DND-41 (cell line): ENCODE data around the gene ATF7IP.
"Not testable (repeated sequence)": the region's sequence is repeated elsewhere in the genome, so short reads cannot be mapped to it uniquely, and the experiment has no call there.

Source experiments
- ATAC-seq: fragments of 200-7000 bp; cut with Tn5 transposase; 3 replicates; pipeline ENCODE4 v1.9.1; 2021; ENCODE audit warnings: low read depth; ENCODE audit not compliant: insufficient read depth
- DNase-seq: peaks from one replicate; pipeline ENCODE4 v3.0.0-alpha.2; 2020
- H2AFZ ChIP-seq: 2 replicates; pipeline ENCODE4 v1.6.0; 2012; ENCODE audit warnings: low read depth, low read length
- H3K27ac ChIP-seq: 2 replicates; pipeline ENCODE4 v1.5.1; 2012; ENCODE audit warnings: low read length, inconsistent platforms
- H3K27me3 ChIP-seq: fragments of 200-600 bp; sonication (generic); 2 replicates; pipeline ENCODE4 v1.6.0; 2012; ENCODE audit warnings: low read length, mild to moderate bottlenecking, inconsistent platforms; ENCODE audit not compliant: insufficient read depth, poor library complexity
- H3K36me3 ChIP-seq: 2 replicates; pipeline ENCODE4 v1.5.1; 2012; ENCODE audit warnings: low read length, inconsistent platforms; ENCODE audit not compliant: insufficient read depth
- H3K4me1 ChIP-seq: 2 replicates; pipeline ENCODE4 v1.5.1; 2012; ENCODE audit warnings: mild to moderate bottlenecking, low read length; ENCODE audit not compliant: insufficient read depth
- H3K4me2 ChIP-seq: 2 replicates; pipeline ENCODE4 v1.6.0; 2012; ENCODE audit warnings: mild to moderate bottlenecking, moderate library complexity, low read length, inconsistent platforms; ENCODE audit not compliant: insufficient read depth
- H3K4me3 ChIP-seq, 2 experiments: fragments of 200-600 bp in 1 of 2; shearing (Covaris generic) in 1 of 2; 2 replicates each; pipeline ENCODE4 v1.5.1; 2012 to 2016; ENCODE audit warnings: inconsistent platforms in 2 of 2, low read length in 2 of 2, mild to moderate bottlenecking in 2 of 2, low read depth in 1 of 2, moderate library complexity in 1 of 2
- H3K79me2 ChIP-seq: 2 replicates; pipeline ENCODE4 v1.6.0; 2012; ENCODE audit warnings: low read length, inconsistent platforms; ENCODE audit not compliant: insufficient read depth
- H3K9ac ChIP-seq: 2 replicates; pipeline ENCODE4 v1.6.0; 2012; ENCODE audit warnings: low read depth, mild to moderate bottlenecking, inconsistent platforms, low read length, moderate library complexity
- H3K9me3 ChIP-seq: 2 replicates; pipeline ENCODE4 v1.5.1; 2012; ENCODE audit warnings: low read length, moderate library complexity, mild to moderate bottlenecking, inconsistent platforms; ENCODE audit not compliant: insufficient read depth, severe bottlenecking
- H4K20me1 ChIP-seq: 2 replicates; pipeline ENCODE4 v1.6.0; 2012; ENCODE audit warnings: low read length; ENCODE audit not compliant: insufficient read depth
- EZH2 ChIP-seq: IDR thresholded peaks from 3 replicates; pipeline ENCODE4 v1.6.1; 2012; ENCODE audit warnings: borderline replicate concordance, low read depth, mild to moderate bottlenecking, moderate library complexity, low read length, inconsistent platforms; ENCODE audit not compliant: severe bottlenecking
- TF ChIP-seq, protein P1 (sequence below): IDR thresholded peaks from 2 replicates; pipeline ENCODE4 v1.5.1; 2012; ENCODE audit warnings: borderline replicate concordance, low read length, moderate library complexity, mild to moderate bottlenecking; ENCODE audit not compliant: poor library complexity, severe bottlenecking; ENCODE audit errors: extremely low read depth

ATF7IP gene

DNA sequence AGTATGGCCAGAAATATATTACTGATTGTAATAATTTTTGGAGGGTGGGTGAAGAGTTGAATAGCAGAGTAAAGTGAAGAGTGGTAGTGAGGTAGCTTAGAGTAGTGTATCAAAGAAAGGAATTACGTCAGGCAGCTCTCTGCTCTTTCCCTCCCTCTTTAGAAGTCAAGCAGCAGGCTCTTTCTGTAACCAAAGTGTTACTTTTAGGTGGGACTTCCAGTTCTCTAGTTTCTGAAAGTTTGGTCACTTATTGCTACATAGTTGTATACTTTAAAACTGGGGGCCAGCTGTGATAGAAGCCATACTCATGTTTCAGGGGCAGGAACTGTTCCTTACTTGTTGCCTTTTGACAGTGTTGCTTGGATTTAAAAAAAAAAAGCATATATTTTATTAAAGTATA is 30.6 kb downstream of the ATF7IP start:
- Histone ChIP-seq H3K36me3 (no peaks in the 10 kb centered on the region), H2AFZ (no peak overlapping the region), H3K79me2 (peaks cover 98% of the 10 kb centered on the region), H3K27ac (no peak overlapping the region), H3K4me2 (no peak overlapping the region), H3K27me3 (no peaks in the 10 kb centered on the region), H3K9ac (no peak overlapping the region), H3K4me1 (peaks cover 32% of the 10 kb centered on the region), H3K4me3 (no peak overlapping the region), H4K20me1 (no peaks in the 10 kb centered on the region), H3K9me3 (no peaks in the 10 kb centered on the region)
- DNase-seq: no peak
- no peak for ATAC-seq
- TF ChIP-seq, protein P1, sequence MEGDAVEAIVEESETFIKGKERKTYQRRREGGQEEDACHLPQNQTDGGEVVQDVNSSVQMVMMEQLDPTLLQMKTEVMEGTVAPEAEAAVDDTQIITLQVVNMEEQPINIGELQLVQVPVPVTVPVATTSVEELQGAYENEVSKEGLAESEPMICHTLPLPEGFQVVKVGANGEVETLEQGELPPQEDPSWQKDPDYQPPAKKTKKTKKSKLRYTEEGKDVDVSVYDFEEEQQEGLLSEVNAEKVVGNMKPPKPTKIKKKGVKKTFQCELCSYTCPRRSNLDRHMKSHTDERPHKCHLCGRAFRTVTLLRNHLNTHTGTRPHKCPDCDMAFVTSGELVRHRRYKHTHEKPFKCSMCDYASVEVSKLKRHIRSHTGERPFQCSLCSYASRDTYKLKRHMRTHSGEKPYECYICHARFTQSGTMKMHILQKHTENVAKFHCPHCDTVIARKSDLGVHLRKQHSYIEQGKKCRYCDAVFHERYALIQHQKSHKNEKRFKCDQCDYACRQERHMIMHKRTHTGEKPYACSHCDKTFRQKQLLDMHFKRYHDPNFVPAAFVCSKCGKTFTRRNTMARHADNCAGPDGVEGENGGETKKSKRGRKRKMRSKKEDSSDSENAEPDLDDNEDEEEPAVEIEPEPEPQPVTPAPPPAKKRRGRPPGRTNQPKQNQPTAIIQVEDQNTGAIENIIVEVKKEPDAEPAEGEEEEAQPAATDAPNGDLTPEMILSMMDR: no peak
- TF ChIP-seq EZH2: no peak

DNA sequence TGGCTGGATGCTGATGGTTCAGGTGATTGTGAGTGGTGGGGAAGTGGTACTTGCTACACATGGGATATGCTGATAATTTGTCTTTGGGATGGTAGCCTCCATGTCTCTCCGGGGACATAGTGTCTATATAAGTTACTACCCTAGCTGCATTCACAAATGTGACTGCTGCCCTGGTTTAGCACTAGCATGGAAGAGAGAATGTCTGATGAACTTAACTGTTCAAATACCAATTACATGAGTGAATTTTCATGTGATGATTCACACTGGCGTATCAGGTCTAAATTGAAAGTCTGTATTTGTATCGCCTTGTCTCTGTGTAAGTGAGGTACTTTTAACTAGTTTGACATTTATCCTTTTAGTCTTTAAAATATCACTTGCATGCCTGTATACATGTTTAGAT is 34.4 kb downstream of the ATF7IP start:
- Histone ChIP-seq H2AFZ (no peak overlapping the region), H3K79me2 (peaks cover 98% of the 10 kb centered on the region), H3K27ac (no peak overlapping the region), H3K36me3 (no peaks in the 10 kb centered on the region), H4K20me1 (peaks cover 3% of the 10 kb centered on the region; the same call in 1 of the 2 replicates), H3K9me3 (no peaks in the 10 kb centered on the region), H3K4me2 (no peak overlapping the region), H3K4me1 (peaks cover 20% of the 10 kb centered on the region), H3K27me3 (no peaks in the 10 kb centered on the region), H3K9ac (no peak overlapping the region), H3K4me3 (no peak overlapping the region)
- no peak for TF ChIP-seq EZH2
- TF ChIP-seq, protein P1: no peak
- no peak for DNase-seq
- no peak for ATAC-seq

DNA sequence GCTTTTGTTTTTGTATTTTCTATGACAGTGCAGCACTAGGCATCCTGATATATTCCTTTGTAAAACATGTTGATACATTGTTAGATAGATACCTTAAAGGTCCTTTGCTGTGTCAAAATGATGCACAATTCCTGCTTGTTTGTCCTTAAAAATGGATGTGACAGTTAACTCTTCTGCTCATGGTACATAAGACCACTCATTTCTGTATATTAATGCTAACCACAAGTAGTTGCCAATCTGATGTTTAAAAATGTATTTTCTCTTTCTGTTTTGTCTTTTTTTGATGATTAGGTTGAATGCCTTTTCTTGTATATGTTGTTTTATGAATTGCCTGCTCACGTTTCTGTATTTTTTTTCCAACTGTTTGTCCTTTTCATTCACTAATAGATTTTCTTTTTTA is 35.1 kb downstream of the ATF7IP start:
- Histone ChIP-seq H3K9me3 (no peaks in the 10 kb centered on the region), H3K27me3 (no peaks in the 10 kb centered on the region), H3K36me3 (no peaks in the 10 kb centered on the region), H3K9ac (no peak overlapping the region), H3K4me2 (no peak overlapping the region), H3K79me2 (peaks cover 98% of the 10 kb centered on the region), H4K20me1 (peaks cover 3% of the 10 kb centered on the region; the same call in 1 of the 2 replicates), H2AFZ (no peak overlapping the region), H3K4me3 (no peak overlapping the region), H3K4me1 (peaks cover 20% of the 10 kb centered on the region), H3K27ac (no peak overlapping the region)
- ATAC-seq (no peak), DNase-seq (no peak)
- TF ChIP-seq EZH2: no peak
- TF ChIP-seq, protein P1: no peak

DNA sequence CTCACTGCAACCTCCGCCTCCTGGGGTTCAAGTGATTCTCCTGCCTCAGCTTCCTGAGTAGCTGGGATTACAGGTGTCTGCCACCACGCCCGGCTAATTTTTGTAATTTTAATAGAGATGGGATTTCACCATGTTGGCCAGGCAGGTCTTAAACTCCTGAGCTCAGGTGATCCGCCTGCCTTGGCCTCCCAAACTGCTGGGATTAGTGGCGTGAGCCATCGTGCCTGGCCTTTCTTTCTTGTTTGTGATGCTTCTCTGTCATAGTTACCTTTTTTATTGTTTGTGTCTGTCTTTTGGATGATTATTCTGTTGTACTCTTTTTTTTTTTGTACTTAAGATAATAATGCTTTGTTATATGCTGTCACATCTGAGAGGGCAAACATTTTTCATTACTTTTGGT is 35.8 kb downstream of the ATF7IP start:
- not testable (repeated sequence) for H4K20me1 ChIP-seq, H3K4me3 ChIP-seq, H3K36me3 ChIP-seq, H3K4me2 ChIP-seq, H3K9ac ChIP-seq, H2AFZ ChIP-seq, DNase-seq, H3K9me3 ChIP-seq, ATAC-seq, H3K27ac ChIP-seq, H3K27me3 ChIP-seq
- Histone ChIP-seq H3K4me1 (peaks cover 20% of the 10 kb centered on the region), H3K79me2 (peaks cover 99% of the 10 kb centered on the region)
